Lower leg skin (tissue), 3 donors: Measurements from ENCODE around the gene TSPAN1.

Experiments
- POLR2A ChIP-seq, 2 donors: fragments of 450-650 bp; IDR thresholded peaks; one replicate each; pipeline ENCODE4 v1.6.1; 2016 to 2017; ENCODE audit warnings: antibody characterized with exemption in 2 of 2, mild to moderate bottlenecking in 1 of 2, moderate library complexity in 1 of 2
- TF ChIP-seq, protein P1 (sequence below), 3 donors: fragments of 450-650 bp; IDR thresholded peaks; one replicate each; pipeline ENCODE4 v1.5.1; 2016; ENCODE audit warnings: antibody characterized with exemption in 3 of 3, mild to moderate bottlenecking in 3 of 3, moderate library complexity in 2 of 3

DNA sequence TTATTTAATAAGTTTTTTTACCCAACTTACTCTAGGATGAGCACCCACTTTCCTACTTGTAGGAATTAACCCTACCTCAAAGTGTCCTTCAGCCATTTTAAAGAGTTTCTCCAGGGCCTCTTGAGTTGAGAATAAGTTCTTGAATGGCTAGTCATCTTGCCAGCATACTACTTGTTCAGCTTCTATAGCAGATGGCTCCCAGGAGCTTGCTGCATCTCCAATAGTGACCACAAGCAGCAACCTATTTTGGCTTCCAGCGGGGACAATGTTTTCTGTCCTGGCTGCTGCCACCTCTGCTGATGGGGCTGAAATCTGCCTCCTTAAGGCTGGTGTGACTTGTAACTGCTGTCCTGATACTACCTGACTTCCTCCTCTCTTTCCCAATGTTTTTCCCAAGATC is 21.7 kb upstream of the TSPAN1 start:
- TF ChIP-seq, protein P1, sequence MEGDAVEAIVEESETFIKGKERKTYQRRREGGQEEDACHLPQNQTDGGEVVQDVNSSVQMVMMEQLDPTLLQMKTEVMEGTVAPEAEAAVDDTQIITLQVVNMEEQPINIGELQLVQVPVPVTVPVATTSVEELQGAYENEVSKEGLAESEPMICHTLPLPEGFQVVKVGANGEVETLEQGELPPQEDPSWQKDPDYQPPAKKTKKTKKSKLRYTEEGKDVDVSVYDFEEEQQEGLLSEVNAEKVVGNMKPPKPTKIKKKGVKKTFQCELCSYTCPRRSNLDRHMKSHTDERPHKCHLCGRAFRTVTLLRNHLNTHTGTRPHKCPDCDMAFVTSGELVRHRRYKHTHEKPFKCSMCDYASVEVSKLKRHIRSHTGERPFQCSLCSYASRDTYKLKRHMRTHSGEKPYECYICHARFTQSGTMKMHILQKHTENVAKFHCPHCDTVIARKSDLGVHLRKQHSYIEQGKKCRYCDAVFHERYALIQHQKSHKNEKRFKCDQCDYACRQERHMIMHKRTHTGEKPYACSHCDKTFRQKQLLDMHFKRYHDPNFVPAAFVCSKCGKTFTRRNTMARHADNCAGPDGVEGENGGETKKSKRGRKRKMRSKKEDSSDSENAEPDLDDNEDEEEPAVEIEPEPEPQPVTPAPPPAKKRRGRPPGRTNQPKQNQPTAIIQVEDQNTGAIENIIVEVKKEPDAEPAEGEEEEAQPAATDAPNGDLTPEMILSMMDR (IDR thresholded peaks at IDR 0.05): no peak
- TF ChIP-seq POLR2A (IDR thresholded peaks at IDR 0.05): no peak
